Right forelimb (tissue), 1 donor: ENCODE data around the gene PRKCE.
"Not testable (repeated sequence)": the region's sequence is repeated elsewhere in the genome, so short reads cannot be mapped to it uniquely, and the experiment has no call there.

Experiments used
- DNase-seq: peaks from one replicate; pipeline ENCODE4 v3.0.0-alpha.2; 2018

The PRKCE gene

DNA sequence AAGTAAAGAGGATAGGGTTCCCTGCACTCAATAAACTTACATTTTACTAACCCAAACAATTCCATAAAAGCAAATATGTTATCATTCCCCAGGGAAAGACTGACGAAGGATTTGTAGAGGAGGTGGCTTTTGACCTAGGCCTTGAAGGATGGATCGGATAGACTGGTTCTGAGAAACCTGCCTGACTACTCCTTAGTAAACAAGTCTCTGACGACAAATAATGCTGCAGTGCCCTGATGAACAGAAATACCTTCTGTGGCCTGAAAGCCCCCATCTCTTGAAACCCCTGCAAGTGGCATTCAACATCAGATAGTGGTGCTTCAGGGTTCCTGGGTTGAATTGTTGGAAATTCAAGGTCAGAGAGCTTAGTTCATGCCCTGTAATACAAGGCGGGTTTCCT is 19.2 kb downstream of the PRKCE start:
- DNase-seq: no peak

DNA sequence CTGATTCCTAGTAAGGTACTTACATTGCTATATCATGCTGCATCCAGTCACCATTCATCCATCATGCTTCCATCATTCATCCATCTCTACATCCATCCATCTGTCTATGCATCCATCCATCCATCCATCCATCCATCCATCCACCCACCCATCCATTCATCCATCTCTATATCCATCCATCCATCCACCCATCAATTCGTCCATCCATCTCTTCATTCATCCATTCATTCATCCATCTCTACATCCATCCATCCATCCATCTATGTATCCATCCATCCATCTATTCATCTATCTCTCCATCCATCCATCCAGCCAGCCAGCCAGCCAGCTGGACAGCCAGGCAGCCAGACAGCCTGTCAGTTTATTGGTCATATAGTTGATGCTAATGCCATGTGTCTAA is 20.7 kb downstream of the PRKCE start:
- no peak for DNase-seq

DNA sequence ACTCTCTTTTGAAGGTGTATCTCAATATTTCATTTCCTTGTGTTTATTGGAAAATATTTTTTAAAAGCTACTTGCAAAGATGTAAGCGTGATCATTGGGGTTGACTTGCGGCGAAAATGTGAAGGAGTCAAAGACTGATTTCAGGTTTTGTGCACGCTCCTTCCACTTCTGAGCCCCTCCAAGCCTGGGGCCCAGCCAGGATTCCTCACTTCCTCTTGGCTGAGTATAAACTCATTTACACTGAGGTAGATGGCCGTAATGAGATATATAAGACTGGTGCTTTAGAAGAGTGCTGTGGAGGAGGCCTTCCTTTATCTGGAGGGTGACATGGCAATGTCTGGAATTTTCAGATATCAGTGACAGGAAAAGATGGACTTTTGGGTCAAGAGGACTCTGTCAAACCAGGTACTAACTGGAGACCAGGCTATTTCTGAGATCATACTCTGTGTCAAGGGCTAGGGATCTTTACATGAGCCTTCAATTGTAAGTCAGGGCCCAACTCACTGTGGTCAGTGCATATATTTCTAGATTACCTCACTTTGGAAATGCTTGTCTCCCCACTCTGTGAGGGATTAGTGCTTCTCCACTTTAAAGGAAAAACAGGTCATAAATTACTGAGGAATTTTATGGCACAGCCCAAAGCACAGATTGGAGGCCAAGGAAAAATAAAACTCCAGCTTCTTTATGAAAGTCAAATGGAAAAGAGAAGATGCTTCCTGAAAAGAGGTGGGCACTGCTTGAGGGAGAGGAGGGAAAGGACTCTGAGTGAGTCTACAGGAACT is 22.8 kb downstream of the PRKCE start:
- no peak for DNase-seq

DNA sequence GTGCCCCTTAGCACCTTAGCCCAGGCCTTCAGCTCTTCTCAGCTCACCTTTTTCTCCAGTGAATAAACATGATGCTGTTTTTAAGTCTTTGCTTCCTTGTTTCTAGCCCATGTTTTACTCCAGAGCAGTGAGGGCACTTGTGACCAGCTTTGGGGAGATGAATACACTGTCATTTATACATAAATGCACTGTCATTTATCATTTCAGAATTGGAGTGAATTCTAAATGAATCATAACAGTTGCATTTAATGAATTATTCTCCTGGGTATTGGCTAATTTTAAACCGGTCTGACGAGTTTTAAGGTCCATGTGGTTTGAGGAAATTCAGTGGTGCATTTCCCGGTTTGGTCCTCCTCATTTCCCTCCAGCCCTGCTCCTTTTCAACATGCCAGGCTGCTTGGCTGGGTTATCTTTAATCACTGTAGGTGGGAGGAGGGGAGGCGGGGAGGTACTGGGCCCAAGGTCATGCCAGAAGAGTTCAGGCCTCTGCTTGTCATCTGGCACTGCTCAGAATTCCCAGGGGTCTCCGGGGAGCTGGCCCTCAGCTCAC is 23.9 kb downstream of the PRKCE start:
- DNase-seq: no peak

DNA sequence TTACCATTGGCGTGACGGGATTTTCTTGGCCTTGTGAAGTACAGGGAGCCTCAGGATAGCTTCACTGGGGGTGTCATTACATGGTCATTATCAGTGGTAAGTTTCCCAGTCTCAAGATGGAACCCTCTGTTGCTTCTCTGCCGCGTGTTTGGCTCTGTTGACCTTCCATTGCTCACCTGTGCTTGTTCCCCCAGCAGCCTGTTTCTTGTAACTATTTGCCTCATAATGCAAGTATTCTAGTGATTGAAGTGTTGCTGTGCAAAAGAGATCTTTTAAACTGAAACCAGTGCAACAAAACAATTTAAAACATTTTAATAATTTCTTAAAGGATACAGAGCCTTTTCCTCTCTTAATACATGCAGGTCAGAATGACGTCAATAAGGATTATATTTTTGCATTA is 24.6 kb downstream of the PRKCE start:
- DNase-seq: no peak

DNA sequence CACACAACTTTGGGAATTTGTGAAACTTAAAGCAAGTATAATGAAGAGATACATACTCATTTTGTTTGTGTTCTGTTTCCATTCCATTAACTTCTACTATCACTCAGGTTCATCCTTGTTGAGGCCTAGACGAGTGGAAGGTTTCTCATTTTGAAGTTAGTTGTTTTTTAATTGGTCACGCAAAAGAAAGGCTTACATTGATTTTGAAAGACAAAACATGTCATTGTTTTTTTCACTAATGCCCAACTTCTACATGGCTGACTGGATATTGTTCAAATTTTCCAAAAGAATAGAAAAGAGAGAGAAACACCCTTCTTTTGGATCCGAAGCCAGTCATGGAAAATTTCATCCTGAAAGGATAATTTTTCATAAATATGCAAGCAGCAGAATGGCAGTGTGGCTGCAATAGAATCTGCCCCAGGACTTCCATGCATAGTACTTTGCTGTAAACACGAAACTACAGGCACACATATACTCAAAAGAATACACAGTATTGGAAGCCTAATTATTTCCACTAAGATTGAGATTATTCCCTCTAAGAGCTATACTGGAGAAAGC is 27.4 kb downstream of the PRKCE start:
- DNase-seq: no peak

DNA sequence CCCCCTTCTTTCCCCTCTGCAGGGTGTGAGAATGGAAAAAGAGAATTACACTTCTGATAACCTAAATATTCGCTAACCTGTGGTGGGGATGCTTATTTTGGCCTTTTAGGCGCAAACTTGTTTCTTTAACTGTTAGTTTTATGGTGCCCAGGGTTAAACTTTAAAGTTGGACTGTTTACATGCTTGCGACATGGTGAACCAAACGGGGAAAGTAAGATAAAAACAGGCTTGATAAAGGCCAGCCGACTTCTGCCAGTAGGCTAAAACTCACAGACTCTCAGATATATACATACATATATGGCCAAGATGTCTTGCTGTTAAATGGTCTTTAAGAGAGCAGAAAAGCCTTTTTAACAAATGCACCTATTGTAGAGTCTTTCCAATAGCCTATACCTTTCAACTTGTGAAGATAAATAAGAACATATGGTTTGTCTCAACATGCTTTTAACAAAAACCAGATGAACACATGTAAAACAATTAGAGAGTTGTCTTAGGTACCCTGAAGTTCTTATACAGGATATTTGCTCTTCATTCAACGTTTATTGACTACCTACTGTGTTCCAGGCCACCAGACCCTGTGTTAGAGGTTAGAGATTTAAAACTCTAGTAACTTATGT is 29.0 kb downstream of the PRKCE start:
- DNase-seq: no peak

DNA sequence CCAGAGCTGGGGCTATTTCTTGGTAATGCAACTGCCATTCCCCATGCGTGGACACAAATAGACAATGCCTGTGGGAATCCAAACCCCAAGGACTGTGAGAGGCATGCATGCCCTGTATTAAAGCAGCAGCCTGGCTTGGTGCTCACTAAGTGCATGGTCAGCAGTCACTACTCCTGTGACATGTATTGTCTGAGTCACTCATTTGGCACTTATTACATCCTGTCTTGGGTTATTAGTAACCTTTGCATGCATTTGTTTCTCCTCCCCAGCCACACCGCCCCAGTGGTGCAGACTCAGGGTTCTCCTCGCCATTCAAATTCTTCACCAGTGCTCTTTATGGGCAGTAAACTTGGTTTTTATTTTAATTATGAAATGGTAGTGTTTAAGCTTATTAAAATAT is 30.2 kb downstream of the PRKCE start:
- no peak for DNase-seq

DNA sequence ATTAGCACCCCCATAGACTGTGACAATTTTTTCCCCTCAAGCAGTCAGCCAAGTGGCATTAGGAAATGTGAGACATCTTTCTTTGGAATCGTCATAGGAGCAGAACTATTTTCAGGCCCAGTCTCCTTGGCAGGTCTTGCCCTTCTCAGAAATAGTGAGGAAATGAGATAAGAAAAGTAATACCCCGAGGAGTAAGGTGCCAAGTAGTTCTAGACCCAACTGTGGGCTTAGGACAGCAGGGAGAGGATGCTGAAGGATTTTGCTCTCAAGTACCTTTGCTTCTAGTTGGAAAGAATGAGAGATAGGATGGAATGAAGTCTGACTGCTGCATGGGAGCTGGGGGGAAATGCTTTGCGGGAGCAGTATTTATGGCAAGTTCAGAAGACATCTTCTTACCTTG is 31.8 kb downstream of the PRKCE start:
- no peak for DNase-seq

DNA sequence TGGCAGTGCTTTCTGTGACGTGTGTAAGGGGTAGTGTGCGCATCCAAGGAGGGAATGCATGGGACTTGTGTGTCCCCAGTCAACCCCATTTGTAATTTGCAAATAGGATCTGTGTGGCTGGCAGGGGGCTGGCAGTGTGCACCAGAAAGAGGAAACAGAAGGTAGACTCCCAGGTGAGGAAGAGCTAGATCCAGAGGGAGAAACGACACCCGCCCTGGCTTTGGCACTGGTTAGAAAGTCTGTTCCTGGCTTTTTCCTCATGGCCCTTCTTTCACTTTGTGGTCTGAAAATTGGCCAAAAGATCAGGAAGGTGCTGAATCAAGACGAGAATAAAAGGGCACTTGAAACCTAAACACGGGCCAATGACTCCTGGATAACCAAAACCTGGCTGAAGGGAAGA is 33.3 kb downstream of the PRKCE start:
- DNase-seq: no peak

DNA sequence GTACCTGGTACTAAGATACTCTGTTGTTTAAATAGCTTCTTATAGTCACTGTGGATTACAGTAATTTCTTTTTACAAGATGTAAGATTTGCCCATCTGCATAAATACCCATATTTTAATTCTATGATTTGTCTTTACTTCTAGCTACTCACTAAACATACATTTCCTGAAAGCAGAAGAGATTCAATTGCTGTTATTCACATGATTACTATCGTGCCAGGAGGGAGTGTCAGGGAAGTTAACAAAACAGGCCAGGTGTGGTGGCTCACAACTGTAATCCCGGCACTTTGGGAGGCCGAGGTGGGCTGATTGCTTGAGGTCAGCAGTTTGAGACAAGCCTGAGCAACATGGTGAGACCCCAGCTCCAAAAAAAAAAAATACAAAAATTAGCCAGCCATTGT is 33.8 kb downstream of the PRKCE start:
- no peak for DNase-seq

DNA sequence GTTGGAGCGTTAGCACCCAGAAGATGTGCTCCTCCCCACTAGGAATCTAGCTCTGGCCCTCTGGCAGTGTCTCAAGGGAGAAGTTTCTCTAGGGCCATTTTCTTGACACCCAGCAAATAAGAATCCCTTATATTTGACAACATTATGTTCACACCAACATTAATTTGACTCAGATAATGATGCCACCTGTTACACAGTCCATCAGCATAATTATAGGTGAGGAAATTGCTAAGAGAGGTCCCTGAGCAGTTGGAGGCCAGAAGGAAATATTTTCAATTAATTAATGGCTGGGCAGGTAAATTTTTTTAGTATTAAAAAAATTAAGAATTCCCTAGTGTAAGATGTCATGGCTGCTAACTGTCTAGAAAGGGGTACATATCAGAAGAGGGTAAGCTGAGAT is 36.5 kb downstream of the PRKCE start:
- DNase-seq: no peak

DNA sequence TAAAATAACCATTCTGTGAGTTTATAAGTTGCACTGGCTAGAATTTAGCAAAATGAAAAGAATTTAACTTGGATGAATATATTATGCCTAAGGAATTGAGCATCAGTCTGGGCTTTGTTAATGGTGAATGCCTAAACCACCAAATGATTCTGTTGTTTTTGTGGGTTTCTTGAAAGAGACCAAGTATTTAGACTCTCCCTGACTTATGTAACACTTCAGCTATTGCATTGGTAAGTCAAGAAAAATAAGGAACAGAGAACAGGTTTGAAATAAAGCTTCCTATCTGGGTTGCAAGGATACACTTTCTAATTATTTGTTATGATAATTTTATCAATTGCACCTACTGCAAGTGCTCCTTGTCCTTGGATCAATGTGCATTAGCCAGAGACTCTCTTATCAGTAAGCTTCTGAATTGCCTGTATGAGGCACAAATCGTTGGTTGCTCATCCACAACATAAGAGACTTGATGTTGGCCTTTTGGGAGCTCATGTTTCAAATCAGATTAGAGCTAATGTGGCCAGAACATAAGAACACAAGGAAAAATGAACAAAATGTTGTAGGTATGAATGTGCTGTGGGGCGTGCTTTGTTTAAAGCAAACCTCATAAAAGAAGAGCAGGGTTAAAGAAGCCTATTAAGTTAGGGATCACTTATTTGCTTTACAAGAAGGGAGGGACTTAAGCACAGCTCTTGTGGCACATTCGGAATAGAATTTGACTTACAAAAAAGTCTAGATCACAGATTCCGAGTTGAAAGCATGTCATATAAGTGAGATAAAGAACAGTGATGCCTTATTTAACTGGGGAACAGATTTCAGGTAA is 37.2 kb downstream of the PRKCE start:
- no peak for DNase-seq

DNA sequence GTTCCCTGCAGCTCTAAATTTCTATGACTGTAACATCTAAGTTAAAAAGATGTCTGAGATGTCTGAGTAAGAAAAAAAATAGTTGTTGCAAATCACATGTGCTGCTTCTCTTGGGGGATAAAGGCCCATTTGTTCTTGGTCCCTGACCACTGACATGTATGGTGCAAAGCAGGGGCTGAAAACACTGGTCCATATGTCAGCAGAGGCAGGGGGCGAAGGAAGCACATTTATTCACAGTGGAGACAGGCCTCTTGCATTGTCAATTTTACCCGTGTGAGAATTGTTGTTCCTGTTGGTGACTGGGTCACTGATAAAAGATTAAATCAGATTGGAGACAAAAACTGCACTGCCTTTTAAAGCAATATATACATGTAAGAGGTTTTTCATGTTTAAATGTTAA is 38.8 kb downstream of the PRKCE start:
- DNase-seq: no peak

DNA sequence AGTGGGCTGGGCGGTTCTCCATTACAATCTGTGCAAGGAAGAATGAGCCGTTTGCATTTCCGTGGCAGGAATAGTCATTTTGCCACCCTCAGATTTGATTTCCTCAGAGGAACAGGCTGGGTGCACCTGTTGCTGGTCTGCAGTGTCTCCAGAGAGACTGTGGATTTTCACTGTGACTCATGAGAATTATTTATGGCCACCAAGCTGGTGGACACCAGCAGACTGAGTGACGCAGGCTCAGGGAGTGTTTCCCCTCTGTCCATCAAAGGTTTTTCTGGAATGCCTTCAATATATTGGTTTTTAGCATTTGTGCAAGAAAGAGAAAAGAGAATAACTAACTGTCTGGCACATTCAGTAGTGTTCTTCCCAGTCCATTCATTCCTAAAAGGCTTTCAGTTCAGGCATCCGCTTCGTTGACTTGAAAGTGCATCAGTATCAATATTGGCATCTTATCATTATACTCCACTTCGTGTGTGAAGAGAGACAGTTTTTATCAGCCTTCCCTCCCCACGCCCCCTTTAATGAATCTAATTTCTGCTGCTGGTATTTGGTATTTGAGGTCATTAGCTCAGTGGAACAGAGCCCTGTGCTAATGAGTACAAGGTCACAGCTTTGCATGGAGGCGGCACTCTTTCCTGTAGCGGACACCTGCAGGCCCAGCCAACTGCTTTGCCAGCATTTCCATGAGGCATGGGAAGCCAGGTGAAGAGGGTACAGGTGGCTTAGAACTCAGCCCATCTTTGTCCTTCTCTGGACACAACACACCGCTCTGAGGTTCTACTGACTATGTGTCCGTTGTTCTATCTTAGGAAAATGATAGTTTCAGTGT is 39.9 kb downstream of the PRKCE start:
- no peak for DNase-seq

DNA sequence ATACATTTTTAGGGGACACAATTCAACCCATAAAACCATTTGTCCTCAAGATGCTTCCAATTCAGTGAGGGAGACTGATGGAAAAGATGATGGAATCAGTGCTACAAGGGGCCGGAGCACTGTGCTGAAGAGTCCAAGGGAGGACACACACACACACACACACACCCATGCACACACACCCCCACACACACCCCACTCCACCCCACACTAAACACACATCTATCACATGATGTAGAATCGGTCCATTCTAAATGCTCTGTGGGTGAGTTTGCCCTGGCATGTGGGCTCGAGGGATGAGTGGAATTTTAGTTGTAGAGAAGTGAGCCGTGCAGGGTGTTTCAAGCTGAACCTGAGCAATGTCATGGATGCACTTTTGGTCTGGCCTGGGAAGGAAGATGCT is 41.1 kb downstream of the PRKCE start:
- DNase-seq: no peak

DNA sequence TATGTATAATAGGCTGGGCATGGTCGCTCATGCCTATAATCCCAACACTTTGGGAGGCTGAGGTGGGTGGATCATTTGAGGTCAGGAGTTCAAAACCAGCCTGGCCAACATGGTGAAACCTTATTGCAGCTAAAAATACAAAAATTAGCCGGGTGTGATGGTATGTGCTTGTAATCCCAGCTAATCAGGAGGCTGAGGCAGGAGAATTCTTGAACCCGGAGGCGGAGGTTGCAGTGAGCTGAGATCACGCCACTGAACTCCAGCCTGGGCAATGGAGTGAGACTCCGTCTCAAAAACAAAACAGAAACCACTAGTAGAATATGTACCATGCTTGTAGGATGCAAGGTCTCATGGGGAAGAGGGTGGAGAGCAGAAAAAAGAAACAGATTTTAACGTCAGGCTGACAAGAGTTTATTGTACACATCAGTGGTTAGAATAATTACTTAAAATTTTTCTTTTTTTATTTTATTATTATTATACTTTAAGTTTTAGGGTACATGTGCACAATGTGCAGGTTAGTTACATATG is 44.1 kb downstream of the PRKCE start:
- DNase-seq: not testable (repeated sequence)

DNA sequence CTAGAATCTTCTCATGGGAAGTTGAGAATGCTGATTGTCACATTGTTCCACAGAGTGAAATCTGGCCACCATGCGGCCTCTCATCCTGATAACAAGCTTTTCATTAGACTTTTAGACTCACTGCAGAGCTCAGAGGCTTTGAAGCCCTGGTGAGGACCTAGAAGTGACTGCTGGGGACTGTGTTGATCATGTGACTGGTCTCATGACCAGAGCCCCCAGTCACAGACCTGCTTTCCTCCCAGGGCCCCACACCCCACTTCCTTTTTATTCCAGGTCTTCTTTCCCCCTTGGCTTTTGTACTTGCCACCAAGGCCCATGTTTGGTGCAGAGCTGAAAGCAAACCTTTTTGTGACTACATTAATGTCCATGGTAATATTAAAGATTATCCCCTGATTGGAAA is 45.2 kb downstream of the PRKCE start:
- DNase-seq: no peak

DNA sequence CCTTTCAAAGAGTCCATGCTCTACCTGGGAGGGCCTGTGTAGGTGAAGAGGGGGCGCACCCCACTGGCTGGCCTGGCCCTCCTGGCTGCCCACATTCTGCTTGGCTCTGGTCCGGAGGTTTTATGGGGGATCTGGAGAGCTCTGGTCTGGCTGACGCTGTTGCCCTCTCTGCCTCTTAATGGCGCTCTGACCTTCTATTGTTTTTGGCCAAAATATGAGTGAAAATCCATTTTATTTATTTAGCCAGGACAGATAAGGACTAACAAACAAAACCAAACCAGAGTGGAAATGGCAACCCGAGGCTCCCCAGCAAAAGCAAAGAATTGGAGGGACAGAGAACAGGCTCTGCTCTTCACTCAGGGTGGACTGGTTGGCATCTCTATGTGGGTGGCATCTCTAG is 45.7 kb downstream of the PRKCE start:
- no peak for DNase-seq

DNA sequence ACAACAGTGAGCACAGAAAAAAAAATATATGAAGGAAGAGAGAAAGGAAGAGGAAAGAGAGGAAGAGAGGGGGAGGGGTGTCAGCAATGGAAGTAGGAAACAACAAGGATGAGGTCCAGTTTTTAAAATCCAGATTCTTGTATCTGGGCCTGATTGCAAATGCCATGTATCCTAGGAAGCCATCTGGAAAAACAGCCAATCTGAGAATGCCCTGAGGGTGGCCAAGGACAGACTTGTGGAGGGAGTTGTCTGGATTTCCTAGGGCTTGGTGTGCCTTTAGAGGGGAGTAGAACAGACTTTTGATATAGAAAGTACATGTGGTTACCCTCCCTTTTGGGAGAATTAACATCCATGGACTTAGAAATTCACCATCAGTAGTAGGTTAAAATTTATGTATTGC is 47.1 kb downstream of the PRKCE start:
- no peak for DNase-seq

DNA sequence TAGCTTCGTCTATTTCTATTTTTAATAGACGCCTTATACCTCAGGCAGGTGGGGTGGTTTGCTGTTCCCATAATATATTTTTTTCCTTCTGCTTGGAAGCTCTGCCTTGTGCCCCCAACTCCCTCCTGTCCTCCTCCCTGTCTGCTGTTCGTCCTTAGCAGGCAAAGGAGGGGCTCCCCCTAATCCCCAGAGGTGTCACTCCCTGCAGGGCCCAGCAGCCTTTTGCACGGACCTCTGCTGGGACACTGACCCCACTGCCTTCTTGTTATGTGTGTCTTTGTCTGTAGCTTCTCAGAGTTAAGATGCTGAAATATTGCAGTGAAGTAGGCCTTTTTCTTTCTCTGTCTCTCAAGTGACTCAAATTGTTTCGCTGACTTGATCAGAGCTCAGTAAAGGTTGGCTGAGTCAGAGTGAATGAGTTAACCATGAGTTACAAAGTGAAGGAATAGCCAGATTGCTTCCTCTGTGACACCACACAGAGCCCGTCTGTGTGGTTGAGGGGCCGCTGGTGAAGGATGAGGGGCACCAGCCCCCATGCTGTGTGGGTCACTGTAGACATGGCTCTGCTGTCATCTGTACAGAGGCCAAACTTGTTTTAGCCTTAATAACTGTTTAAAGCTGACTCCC is 47.7 kb downstream of the PRKCE start:
- DNase-seq: no peak
